ENCODE results near the gene ABHD3.
"Not testable (repeated sequence)": the region's sequence is repeated elsewhere in the genome, so short reads cannot be mapped to it uniquely, and the experiment has no call there.

The ABHD3 gene, protein sequence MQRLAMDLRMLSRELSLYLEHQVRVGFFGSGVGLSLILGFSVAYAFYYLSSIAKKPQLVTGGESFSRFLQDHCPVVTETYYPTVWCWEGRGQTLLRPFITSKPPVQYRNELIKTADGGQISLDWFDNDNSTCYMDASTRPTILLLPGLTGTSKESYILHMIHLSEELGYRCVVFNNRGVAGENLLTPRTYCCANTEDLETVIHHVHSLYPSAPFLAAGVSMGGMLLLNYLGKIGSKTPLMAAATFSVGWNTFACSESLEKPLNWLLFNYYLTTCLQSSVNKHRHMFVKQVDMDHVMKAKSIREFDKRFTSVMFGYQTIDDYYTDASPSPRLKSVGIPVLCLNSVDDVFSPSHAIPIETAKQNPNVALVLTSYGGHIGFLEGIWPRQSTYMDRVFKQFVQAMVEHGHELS

DNA sequence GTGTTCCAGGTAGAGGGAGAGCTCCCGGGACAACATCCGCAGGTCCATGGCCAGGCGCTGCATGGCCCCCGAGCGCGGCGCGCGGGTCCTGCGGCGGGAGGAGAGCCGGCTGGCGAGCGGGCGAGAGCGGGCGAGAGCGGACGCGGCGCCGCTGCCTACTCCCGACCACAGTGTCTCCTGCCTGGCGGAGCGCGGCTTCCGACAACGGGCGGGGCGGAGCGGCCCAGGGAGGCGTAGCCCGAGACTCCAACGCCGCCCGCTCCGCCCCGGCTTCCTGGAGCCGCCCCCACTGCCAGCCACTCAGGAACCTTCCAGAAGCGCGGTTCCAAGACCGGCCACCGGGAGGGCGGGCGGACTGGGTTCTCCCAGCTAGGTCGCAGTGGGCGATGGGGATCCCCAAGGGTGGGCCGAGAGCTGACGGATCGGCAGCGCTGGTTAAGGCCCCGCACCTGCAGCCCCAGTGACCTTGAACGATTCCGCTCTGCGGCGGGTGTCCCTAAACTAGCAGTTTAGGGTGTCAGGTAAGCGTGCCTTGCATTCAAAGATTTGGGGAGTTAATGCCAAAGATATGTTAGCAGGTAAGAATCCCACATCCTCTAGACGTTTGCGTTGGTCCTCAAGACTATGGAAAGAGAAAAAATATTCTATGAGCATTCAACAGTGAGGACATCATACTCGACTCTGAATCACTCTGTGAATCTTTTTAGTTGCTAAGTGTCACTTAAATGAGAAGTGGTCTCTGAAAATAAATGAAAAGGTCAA, at the start of gene ABHD3:
ABHD3 (minus strand) TSS at position 172 of the 762 bp plus-strand sequence; CDS start at position 63, 109 bp downstream.
- DNase-seq, result peak; percentile 91

DNA sequence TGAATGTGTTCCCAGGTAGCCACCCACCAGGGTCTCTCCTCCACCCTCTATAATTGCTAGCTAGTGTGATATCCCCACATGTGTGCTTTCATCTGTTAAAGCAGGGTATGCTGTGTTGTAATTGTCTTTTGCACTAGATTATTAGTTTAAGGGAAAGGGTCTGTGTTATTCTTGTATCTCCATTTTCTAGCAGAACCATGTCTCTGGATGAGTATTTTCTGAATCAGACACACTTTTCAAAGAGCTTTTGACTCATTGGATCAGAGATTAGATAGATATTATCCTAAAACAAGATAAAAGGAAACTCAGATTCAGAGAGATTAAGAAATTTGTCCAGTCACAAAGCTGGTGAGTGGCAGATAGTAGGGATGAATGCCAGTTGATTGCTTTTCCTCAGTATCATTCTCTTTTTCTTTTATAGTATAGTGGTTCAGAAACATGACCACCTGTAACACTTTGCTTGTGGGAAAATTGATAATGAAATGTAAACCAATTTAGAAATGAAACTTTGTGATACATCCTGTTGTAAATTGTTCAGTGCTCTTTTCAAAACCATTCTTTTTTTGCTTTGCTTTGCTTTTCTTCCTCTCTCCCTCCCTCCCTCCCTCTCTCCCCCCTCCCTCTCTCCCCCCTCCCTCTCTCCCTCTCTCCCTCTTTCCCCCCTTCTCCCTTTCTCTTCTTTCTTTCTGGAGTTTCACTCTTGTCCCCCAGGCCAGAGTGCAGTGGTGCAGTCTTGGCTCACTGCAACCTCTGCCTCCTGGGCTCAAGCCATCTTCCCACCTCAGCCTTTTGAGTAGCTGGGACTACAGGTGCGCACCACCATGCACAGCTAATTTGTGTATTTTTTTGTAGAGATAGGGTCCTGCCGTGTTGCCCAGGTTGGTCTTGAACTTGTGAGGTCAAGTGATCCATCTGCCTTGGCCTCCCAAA, 43.5 kb upstream of the ABHD3 start:
- no peak for DNase-seq

DNA sequence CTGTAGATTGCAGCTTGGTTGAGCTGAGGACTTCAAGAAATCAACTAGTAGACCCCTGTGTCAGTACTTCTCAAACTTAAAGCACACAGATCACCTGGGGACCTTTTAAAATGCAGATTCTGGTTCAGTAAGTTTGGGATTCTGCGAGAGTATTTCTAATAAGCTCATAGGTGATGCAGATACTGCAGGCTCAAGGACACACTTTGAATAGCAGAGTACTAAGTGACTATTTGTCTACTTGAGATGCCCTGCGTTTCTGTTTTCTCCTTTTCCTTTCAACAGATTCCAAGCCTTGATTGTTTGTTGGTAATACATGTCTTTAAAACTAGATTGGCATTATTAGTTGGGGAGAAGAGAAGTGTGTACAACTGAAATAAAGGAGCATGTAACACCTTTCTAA, 42.7 kb upstream of the ABHD3 start:
- DNase-seq, result no peak

DNA sequence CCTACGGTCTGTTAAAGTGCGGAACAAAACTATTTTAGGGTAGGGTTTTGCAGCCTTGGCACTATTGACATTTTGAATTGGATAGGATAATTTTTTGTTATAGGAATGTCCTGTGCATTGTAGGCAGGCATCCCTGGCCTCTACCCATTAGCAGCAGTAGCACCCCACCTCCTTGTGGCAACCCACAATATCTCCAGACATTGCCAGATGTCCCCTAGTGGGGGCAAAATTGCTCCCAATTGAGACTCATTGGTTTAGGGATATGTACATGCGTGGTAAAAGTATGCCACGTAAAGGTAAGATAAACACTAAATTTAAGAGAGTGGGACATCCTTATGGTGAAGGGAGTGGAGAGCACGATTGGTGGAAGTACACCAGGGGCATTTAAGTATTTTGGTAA, 40.7 kb upstream of the ABHD3 start:
- no peak for DNase-seq

DNA sequence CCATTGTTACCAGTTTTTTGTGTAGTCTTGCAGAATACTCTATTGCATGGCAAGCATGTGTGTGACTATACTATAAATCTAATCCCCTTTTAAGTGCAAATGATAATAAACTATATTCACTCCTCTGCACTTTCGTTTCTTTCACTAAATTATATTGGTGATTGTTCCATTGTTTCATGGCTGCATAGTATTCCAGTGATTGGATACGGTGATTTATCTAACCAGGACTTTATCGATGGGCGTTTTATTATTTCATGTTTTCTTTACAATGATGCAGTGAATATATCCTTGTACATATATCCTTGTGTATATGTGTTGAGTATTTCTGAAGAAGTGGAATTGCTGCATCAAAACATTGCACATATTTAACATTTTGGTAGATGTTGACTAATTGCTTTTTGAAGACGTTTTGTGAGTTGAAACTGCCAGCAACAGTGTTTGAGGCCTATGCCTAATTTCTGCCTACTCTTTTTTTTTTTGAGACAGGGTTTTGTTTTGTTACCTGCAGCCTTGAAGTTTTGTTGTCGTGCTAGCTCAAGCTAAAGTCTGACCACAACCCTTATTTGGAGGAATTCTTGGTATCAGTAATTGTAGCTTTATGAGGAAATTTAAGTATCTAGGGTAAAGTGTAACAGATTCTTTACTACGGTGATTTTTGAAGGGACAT, 38.7 kb upstream of the ABHD3 start:
- no peak for DNase-seq

DNA sequence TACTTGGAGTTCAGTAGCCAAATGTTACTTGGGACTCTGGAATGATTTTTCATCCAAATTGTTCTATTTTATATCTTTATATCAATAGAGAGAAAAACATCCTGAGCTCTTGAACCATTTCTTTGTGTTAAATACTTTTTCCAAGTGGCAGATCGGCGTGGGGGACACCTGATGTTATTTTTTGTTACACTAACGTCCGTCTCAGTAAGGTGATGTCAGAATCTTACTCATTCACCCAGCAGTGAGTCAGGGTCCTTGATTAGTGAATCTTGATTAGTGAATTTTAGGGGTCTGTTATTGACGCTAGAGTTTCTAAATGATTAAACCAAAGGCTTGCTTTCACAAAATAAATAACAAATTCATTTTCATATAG, 37.7 kb upstream of the ABHD3 start:
- DNase-seq, result no peak

DNA sequence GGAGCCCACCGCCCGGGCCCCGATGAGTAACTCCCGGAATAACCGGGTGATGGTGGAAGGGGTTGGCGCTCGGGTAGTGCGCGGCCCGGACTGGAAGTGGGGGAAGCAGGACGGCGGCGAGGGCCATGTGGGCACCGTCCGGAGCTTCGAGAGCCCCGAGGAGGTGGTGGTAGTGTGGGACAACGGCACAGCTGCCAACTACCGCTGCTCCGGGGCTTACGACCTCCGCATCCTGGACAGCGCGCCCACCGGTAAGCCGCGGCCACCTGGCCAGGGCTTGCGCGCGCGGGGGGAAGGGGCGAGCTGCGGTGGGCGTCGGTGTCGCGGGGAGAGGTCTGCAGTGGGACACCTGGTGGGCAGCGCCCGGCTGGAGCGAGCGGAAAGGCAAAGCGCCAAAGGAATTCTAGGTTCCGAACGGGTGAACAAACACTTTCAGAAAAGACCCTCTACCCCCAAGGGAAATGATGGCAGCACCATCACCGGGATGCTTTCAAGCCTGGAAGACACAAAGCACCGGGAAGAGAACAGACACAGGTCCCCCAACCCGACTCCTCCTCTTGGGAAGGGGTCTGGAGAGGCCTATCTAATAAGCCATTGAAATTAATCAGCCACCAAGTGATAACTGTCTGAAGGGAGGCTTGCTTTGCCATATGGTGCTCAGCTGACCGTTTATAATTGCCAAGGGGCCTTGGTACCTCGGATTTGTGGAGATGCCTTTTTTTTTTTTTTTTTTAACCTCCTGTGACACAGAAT, 37.2 kb upstream of the ABHD3 start:
- peak; percentile 29 for DNase-seq

DNA sequence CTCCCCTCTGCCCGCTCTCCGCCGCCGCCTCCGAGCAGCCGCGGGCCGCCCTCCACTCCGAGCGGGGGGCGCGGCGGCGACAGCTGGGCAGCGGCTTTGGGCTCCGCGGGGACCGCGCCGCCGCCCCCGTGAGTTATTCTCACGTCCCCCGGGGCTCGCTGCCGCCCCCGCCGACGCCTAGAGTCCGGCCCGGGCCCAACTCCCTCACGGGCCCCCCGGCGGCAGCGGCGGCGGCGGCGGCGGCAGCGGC, 36.7 kb upstream of the ABHD3 start:
- DNase-seq, result no peak

DNA sequence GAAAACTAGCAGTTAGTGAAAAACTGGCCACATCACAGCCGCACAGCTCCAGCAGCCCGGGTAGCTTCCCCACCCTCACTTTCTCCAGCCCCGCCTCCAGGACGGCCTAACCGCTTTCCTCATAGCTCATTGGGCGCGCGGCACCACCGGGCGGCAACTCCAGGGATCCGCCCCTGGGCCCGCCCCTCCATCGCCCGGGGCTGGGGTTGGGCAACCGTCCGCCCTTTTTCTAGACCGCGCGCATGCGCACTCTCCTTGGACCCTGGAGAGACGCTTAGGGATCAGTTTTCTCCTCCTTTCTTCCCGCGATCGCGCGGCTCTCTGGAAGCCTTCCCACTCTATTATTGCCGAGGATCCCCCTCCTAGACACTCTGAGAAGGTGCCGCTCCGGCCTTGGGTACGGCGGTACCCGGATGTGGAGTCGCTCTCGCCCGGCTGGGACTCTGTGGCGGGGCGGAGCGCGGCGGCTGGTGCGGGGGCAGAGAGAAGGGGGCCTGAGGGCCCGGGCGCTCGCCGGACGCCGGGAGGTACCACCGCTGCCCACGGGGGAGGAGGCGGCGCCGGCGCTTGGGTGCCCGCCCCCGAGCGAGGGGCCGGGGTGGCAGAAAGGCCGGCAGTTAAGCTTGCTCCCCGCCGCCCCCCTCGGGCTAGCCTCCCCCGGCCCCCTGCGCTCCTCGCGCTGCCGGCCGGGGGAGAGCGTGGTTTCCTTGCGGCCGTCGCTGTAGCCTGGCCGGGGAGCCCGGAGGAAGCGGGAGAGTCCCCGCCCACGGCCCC, 36.2 kb upstream of the ABHD3 start, which contains the start of gene MIB1:
MIB1 (plus strand) TSS at position 255 of the 774 bp plus-strand sequence. CDS start 792 bp downstream, outside the sequence.
- peak; percentile 95 for DNase-seq

DNA sequence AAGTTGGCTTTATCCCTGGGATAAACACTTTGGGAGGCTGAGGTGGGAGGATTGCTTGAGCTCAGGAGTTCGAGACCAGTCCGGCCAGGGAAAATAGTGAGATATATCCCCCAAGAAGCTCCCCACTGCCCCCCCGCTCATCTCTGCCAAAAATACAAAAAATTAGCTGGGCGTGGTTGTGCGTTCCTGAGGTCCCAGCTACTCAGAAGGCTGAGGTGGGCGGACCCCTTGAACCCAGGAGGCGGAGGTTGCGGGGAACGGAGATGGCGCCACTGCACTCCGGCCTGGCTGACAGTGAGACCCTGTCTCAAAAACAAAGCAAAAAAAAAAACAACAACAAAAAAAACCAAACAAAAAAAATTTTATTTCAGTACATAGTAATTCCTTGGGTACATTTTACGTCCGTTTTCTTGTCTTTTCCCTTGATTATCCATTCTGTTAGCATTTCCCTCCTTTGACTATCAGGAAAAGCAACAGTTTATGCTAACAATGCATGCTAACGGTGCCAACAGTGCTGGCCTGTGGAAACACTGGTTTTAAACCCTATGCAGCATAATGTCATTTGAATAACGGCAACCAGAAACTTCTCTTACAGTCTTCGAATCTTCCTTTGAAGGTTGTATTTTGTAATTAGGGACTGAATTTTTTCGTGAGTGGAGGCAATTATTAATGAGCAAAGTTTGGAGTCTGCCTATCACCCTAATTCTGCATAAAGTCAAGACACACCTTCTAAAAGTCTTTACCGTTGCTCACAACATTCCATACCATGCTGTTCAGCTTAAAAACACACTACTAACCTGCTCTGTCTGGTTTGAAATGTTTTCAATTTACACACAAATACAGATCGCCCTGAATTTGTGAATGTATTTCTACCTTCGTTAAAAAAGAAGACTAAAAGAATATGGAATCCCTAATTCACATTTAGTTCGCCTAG, 35.3 kb upstream of the ABHD3 start:
- no peak for DNase-seq

DNA sequence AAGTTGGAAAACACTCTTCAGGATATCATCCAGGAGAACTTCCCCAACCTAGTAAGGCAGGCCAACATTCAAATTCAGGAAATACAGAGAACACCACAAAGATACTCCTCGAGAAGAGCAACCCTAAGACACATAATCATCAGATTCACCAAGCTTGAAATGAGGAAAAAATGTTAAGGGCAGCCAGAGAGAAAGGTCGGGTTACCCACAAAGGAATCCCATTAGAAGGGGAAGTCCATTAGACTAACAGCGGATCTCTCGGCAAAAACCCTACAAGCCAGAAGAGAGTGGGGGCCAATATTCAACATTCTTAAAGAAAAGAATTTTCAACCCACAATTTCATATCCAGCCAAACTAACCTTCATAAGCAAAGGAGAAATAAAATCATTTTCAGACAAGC, 32.4 kb upstream of the ABHD3 start:
- DNase-seq, result not testable (repeated sequence)

DNA sequence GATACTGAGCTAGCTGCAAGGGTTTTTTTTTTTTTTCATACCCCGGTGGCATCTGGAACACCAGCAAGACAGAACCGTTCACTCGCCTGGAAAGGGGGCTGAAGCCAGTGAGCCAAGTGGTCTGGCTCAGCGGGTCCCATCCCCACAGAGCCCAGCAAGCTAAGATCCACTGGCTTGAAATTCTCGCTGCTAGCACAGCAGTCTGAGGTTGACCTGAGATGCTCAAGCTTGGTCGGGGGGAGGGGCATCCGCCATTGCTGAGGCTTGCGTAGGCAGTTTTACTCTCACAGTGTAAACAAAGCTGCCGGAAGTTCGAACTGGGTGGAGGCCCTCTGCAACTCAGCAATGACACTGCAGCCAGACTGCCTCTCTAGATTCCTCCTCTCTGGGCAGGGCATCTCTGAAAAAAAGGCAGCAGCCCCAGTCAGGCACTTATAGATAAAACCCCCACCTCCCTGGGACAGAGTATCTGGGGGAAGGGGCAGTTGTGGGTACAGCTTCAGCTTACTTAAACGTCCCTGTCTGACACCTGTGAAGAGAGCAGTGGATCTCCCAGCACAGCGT, 31.0 kb upstream of the ABHD3 start:
- no peak for DNase-seq

DNA sequence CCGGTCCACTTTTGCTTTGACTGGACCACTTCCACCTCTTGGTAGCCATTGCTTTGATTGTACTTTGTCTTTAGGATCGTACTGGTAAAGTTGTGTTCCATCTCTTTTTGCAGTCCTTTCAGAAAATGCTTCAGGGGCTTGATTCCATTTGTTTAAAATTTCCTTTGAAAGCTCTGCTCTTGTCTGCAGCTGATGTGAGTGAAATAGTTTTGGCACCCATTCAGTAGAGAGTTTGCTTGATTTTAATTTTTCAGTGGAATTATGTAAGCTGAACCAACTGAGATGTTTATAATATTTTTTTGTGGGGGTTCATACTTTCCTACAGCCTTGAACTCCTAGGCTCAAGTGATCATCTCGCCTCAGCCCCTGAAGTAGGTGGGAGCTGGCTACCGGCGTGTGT, 28.4 kb upstream of the ABHD3 start:
- DNase-seq, result no peak

DNA sequence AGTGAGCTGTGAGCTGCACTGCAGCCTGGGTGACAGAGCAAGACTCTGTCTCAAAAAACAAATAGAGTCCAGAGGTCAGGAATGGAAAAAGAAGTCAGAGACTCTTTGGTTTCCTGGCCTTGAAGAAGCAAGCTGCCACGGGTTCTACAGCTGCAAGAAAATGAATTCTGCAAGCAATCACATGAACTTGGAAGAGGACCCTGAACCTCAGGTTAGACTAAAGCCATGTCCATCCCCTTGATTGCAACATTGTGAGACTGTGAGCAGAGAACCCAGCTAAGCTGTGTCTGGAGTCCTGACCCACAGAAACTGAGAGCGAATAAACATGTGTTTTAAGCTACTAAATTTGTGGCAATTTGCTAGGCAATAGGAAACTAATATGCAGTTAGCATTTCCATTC, 23.1 kb upstream of the ABHD3 start:
- DNase-seq, result no peak

DNA sequence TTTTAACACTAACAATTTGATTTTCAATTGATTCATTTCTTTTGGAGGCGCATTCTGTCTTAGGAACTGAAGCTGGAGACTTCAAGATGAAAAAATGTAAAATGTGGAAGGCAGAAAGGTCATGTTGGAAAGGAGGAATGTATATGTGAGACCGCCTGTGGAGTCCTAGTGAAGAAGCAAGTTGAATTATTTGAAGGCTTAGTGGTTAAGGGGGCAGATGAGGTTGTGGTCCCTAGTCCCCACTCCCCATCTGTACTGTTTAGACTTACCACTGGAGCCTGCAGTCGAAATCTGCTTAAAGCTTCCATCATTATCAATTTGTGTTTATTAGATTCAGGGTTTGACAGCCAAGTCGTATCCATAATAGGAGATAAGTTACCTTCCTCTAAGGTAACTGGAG, 20.6 kb upstream of the ABHD3 start:
- no peak for DNase-seq

DNA sequence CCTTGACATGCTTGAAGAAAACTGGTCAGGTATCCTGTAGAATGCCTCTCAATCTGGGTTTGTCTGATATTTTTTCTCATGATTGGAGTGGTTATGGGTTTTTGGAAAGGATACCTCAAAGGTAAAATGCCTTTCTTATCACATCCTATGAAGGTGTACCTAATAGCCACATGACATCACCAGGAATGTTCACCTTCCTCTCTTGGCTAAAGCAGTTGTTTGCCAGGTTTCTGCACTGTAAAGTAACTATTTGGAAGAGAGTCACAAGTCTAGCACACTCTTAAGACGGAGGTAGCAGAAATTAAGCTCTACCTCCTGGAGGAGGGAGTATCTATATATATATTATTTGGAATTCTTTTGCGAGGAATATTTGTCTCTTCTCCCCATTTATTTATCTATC, 18.1 kb upstream of the ABHD3 start:
- no peak for DNase-seq

DNA sequence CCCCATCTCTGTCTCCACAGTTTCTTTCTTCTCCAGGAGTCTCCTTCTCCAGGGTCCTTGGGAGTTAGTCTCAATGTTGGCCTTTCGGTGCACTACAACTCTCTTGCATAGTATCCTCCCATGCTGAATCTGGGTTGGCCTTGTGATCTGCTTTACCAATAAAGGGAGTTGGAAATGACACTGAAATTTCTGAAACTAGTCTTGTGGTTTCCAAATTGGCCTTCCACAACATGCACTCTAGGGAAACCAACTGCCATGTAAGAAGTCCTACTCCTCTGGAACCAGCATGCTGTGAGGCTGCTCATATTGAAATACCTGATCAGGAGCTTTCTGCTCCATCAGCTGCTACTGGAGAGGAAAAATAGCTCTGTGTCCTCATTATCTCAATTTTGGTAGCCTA, 9.9 kb upstream of the ABHD3 start:
- DNase-seq, result no peak

DNA sequence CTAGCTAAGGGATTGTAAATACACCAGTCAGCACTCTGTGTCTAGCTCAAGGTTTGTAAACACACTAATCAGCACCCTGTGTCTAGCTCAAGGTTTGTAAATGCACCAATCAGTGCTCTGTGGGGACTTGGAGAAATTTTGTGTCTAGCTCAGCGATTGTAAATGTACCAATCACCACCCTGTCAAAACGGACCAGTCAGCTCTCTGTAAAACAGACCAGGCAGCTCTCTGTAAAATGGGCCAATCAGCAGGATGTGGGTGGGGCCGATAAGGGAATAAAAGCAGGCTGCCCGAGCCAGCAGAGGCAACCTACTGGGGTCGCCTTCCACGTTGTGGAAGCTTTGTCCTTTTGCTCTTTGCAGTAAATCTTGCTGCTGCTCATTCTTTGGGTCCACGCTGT, 2.6 kb upstream of the ABHD3 start:
- not testable (repeated sequence) for DNase-seq

DNA sequence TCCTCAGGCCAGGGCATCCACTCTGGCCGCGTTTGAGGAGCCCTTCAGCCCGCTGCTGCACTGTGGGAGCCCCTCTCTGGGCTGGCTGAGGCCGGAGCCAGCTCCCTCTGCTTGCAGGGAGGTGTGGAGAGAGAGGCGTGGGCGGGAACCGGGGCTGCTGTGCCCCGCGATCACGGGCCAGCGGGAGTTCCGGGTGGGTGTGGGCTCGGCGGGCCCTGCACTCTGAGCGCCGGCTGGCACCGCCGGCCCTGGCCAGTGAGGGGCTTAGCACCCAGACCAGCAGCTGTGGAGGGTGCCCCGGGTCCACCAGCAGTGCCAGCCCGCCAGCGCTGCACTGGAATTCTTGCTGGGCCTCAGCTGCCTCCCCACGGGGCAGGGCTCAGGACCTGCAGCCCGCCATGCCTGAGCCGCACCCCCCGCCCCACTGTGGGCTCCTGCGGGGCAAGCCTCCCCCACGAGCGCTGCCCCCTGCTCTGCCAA, 1.9 kb upstream of the ABHD3 start:
- no peak for DNase-seq

Measured in GDM1 (cell line).